ENCODE measurements around the gene NQO1.

DNA sequence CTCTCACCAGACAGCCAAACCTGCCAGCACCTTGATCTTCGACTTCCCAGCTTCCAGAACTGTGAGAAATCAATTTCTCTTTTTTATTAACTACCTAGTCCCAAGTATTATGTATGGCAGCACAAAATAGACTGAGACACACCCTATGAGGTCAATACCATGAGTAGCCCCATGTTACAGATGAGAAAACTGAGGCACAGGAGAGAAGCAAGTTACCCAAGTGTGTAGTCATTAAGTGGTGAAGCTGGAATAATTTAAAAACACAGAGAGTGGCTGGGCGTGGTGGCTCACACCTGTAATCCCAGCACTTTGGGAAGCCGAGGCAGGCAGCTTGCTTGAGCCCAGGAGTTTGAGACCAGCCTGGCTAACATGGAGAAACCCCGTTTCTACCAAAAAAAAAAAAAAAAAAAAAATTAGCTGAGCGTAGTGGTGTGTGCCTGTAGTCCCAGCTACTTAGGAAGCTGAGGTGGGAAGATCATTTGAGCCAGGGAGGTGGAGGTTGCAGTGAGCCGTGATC is 4.9 kb downstream of the NQO1 start:
- no peak for TF ChIP-seq EZH2 (IDR thresholded peaks at IDR 0.05)
- TF ChIP-seq POLR2AphosphoS5 (IDR thresholded peaks at IDR 0.05; ENCODE audit: borderline replicate concordance, low read depth, low read length) = no peak
- no peak for TF ChIP-seq FOXP2 (optimal IDR thresholded peaks at IDR 0.05; ENCODE audit: control extremely low read depth, extremely low read length, insufficient read depth)
